Mesothelial cell of epicardium (in vitro differentiated cells): ENCODE measurements around the gene SIGLEC6. TPM values are rescaled to one million over a fixed set of nuclear protein-coding genes. Genes with fewer than 3 reads are reported as not detected.

Experiments
- DNase-seq, 2 experiments: peaks; one replicate each; pipeline ENCODE4 v3.0.0; 2021; ENCODE audit warnings: low spot score in 2 of 2; ENCODE audit not compliant: unreplicated experiment in 2 of 2
- H3K27ac Mint-ChIP-seq: 2 replicates; pipeline ENCODE4 v1.8.0; 2021; ENCODE audit warnings: mixed read lengths
- H3K27me3 Mint-ChIP-seq: 2 replicates; pipeline ENCODE4 v1.8.0; 2021; ENCODE audit warnings: low read depth, mixed read lengths
- H3K36me3 Mint-ChIP-seq: 2 replicates; pipeline ENCODE4 v1.8.0; 2021; ENCODE audit warnings: mixed read lengths
- H3K4me1 Mint-ChIP-seq: 2 replicates; pipeline ENCODE4 v1.8.0; 2021; ENCODE audit warnings: mixed read lengths
- H3K4me3 Mint-ChIP-seq: 2 replicates; pipeline ENCODE4 v1.8.0; 2021; ENCODE audit warnings: mild to moderate bottlenecking, moderate library complexity, mixed read lengths
- H3K9me3 Mint-ChIP-seq: 2 replicates; pipeline ENCODE4 v1.8.0; 2021; ENCODE audit warnings: mixed read lengths
- total RNA-seq: library from RNA; stranded (reverse); gene quantifications from 3 replicates; pipeline ENCODE4 v1.2.1, GENCODE V29; 2021
- TF ChIP-seq, protein P1 (sequence below): fragments of 200-600 bp; sonication (generic); IDR thresholded peaks from one replicate; pipeline ENCODE4 v1.5.0; 2021; ENCODE audit warnings: antibody characterized with exemption; ENCODE audit not compliant: unreplicated experiment

SIGLEC6 gene
- total RNA-seq, 1 donor from 2014 or later = not detected

DNA sequence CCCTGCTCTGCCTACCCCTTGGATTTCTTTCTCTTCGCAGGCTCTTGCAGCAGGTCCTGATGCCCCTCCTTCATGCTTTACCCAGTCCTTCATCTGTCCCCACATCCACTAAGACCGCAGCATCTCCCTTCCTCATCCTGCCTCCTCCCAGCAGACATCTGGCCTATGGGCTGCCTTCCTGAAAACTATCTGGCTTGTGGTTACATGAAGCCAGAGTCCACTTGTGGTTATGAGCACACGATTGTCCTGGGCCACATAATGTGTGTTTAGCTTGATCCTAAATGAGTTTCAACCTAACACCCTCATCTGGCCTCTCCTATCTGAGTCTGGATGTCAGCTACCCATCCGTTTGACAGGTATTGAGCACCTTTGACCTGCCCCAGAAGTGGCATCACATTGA is 34.1 kb upstream of the SIGLEC6 start:
- Mint-ChIP-seq H3K4me3 (no peak overlapping the region), H3K9me3 (peaks cover 6% of the 10 kb centered on the region), H3K27me3 (peaks cover 5% of the 10 kb centered on the region), H3K36me3 (no peaks in the 10 kb centered on the region), H3K4me1 (no peaks in the 10 kb centered on the region), H3K27ac (no peak overlapping the region)
- no peak for DNase-seq
- TF ChIP-seq, protein P1, sequence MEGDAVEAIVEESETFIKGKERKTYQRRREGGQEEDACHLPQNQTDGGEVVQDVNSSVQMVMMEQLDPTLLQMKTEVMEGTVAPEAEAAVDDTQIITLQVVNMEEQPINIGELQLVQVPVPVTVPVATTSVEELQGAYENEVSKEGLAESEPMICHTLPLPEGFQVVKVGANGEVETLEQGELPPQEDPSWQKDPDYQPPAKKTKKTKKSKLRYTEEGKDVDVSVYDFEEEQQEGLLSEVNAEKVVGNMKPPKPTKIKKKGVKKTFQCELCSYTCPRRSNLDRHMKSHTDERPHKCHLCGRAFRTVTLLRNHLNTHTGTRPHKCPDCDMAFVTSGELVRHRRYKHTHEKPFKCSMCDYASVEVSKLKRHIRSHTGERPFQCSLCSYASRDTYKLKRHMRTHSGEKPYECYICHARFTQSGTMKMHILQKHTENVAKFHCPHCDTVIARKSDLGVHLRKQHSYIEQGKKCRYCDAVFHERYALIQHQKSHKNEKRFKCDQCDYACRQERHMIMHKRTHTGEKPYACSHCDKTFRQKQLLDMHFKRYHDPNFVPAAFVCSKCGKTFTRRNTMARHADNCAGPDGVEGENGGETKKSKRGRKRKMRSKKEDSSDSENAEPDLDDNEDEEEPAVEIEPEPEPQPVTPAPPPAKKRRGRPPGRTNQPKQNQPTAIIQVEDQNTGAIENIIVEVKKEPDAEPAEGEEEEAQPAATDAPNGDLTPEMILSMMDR = no peak

DNA sequence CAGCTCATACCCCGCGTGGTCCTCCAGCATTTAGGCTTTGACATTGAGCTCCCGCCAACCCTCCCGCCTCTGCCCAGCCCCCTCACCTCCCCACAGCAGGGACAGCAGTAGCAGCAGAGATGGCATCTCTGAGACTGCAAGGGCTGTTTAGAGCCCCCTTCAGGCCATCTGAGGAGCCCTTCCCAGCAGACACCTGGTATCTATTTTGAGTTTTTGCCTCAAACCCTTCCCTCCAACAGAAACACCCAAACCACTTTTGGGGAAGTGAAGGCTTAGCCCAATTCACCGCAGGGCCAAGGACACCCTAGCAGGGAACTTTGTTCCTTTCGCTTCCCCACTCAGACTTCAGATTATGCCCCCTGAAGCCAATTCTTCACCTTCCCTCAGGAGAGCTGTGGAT is 33.3 kb upstream of the SIGLEC6 start:
- H3K9me3 Mint-ChIP-seq = peaks cover 9% of the 10 kb centered on the region
- H3K27me3 Mint-ChIP-seq = peaks cover 5% of the 10 kb centered on the region
- TF ChIP-seq, protein P1 = no peak
- no peak overlapping the region for H3K4me3 Mint-ChIP-seq
- no peak for DNase-seq
- H3K36me3 Mint-ChIP-seq = no peaks in the 10 kb centered on the region
- H3K27ac Mint-ChIP-seq = no peak overlapping the region
- no peaks in the 10 kb centered on the region for H3K4me1 Mint-ChIP-seq

DNA sequence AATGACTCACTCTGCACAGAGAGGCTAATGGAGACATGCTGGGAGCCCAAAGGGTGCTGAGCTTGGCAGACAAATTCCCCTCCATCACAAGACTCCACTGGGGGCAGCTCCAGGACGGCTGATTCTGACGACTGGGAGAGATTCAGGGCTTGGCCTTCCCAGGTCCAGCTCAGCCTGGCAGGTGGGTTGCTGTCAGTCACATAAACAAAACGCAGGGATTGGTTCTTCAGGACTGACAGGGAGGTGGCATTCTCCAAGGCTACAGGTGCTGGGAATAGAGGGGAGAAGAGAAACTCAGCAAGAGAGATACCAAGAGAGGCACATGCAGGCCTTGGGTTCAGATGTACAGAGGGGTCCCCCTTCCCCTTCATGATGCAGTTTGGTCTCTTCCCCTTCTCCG is 28.9 kb upstream of the SIGLEC6 start:
- H3K4me3 Mint-ChIP-seq = no peak overlapping the region
- no peak overlapping the region for H3K27ac Mint-ChIP-seq
- H3K36me3 Mint-ChIP-seq = no peaks in the 10 kb centered on the region
- TF ChIP-seq, protein P1 = no peak
- DNase-seq = peak in 1 of 2 experiments; percentile 27
- H3K9me3 Mint-ChIP-seq = peaks cover 36% of the 10 kb centered on the region
- no peaks in the 10 kb centered on the region for H3K4me1 Mint-ChIP-seq
- H3K27me3 Mint-ChIP-seq = no peaks in the 10 kb centered on the region

DNA sequence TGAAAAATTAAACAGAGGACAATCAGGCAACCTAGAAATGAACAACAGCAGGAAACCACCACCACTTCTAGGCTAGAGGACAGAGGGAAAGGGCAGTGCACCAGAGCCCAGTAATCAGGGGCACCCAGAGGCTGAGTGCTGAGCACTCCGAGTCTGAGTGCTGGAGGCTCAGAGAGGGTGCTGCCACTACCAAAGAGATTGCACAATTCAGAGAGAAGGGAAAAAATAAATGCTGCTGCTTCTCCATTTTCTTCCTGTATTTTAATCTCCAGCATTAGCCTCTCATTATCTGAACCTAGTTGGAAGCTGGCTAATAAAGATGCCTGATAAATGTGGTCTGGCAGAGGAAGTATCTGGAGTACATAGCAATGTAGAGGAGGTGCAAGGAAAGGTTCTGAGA is 27.8 kb upstream of the SIGLEC6 start:
- no peak for DNase-seq
- TF ChIP-seq, protein P1 = no peak

DNA sequence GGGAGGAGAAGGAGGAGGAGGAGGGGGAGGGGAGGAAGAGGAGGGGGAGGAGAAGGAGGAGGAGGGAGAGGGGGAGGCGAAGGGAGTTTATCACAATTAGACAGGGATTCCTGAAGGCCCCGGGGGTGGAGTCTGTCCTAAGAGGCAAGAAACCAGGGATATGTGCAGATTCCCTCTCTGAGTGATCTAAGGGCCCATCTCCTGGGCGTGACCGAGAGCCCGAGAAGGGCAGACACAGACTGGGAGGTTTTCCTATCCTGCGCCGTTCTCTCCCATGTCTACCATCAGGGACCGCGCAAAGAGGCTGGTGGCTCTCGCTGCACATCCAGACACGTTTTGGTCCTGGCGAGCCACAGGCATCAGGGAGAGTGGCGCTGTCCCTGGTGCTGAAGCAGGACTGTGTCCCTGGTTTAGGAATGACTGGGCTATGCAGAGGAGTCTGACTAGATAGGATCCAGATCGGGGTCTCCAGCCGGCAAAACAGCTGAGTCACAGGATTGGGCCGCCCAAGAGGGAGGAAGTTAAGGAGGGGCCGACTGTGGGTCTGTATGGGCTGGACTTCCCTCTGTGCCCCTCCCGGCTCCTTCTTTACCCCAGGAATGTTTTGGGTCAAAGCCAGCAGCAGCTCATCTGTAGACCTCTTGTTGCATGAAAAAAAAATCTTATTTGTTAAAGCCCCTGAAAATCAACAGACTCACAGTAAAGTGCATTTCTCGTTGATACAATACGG is 21.7 kb upstream of the SIGLEC6 start:
- peak; percentile 58 to 76 for DNase-seq
- TF ChIP-seq, protein P1 = no peak
- Mint-ChIP-seq H3K4me1 (no peaks in the 10 kb centered on the region), H3K36me3 (no peaks in the 10 kb centered on the region), H3K4me3 (no peak overlapping the region), H3K27me3 (no peaks in the 10 kb centered on the region), H3K9me3 (peaks cover 45% of the 10 kb centered on the region), H3K27ac (no peak overlapping the region)

More for the DNA sequence above, 27.8 kb upstream of the SIGLEC6 start:
- peaks cover 43% of the 10 kb centered on the region for H3K9me3 Mint-ChIP-seq
- no peak overlapping the region for H3K4me3 Mint-ChIP-seq
- H3K36me3 Mint-ChIP-seq = no peaks in the 10 kb centered on the region
- no peak overlapping the region for H3K27ac Mint-ChIP-seq
- no peaks in the 10 kb centered on the region for H3K27me3 Mint-ChIP-seq
- no peaks in the 10 kb centered on the region for H3K4me1 Mint-ChIP-seq

DNA sequence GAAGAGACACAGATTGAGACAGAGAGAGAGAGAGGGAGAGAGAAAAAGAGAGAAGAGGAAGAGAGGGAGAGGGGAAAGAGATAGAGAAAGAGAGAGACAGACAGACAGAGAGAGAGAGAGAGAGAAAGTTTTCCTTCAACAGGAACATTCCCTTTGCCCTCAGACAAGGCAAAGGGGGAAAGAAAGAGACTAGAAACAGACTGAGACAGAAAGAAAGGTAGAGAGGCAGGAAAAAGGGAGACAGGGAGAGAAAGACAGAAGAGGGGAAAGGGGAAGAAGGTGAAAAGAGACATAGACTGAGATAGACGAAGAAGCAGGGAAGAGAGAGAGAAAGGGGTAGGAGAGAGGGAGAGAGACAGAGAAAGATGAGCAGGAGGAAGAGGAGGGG is 21.1 kb upstream of the SIGLEC6 start:
- H3K4me3 Mint-ChIP-seq = no peak overlapping the region
- H3K9me3 Mint-ChIP-seq = peaks cover 50% of the 10 kb centered on the region
- no peak overlapping the region for H3K27ac Mint-ChIP-seq
- no peaks in the 10 kb centered on the region for H3K36me3 Mint-ChIP-seq
- H3K4me1 Mint-ChIP-seq = no peaks in the 10 kb centered on the region
- no peaks in the 10 kb centered on the region for H3K27me3 Mint-ChIP-seq
- TF ChIP-seq, protein P1 = no peak
- no peak for DNase-seq
